Gastrocnemius medialis (tissue), 4 donors: Measurements from ENCODE around the gene ZNF217. TPM values are rescaled to one million over a fixed set of nuclear protein-coding genes. Genes with fewer than 3 reads are reported as not detected.
"Not testable (repeated sequence)": the region's sequence is repeated elsewhere in the genome, so short reads cannot be mapped to it uniquely, and the experiment has no call there.

ENCODE experiments used
- ATAC-seq, 2 donors: fragments of 150-250 bp; one replicate each; pipeline ENCODE4 v1.9.1; 2016
- DNase-seq, 2 donors: peaks; one replicate each; pipeline ENCODE4 v3.0.0-alpha.2; 2019
- H3K27ac ChIP-seq, 4 donors: fragments of 200-600 bp; sonication (generic); 1 replicate in 1 of 4; 2 replicates in 3 of 4; pipeline ENCODE4 v1.5.1; 2016 to 2018; ENCODE audit warnings: mild to moderate bottlenecking in 2 of 4, moderate library complexity in 1 of 4
- H3K27me3 ChIP-seq, 3 donors: fragments of 200-600 bp; sonication (generic) in 2 of 3; 1 replicate in 1 of 3; 2 replicates in 2 of 3; pipeline versions ENCODE4 v1.5.1 to v1.6.0; 2016 to 2019; ENCODE audit warnings: mild to moderate bottlenecking in 1 of 3, moderate library complexity in 1 of 3
- H3K36me3 ChIP-seq, 2 donors: fragments of 200-600 bp; sonication (generic) in 1 of 2; one replicate each; pipeline ENCODE4 v1.5.1; 2017 to 2018
- H3K4me1 ChIP-seq, 2 donors: fragments of 200-600 bp; sonication (generic) in 1 of 2; one replicate each; pipeline ENCODE4 v1.5.1; 2016 to 2017; ENCODE audit warnings: mild to moderate bottlenecking in 2 of 2
- H3K4me3 ChIP-seq, 4 donors: fragments of 200-600 bp; sonication (generic) in 3 of 4; 1 replicate in 1 of 4; 2 replicates in 3 of 4; pipeline ENCODE4 v1.5.1; 2016 to 2019; ENCODE audit warnings: mild to moderate bottlenecking in 2 of 4
- H3K9me3 ChIP-seq, 3 donors: fragments of 200-600 bp; sonication (generic) in 2 of 3; 1 replicate in 1 of 3; 2 replicates in 2 of 3; pipeline ENCODE4 v1.5.1; 2016 to 2019
- POLR2A ChIP-seq, 2 donors: fragments of 450-650 bp; IDR thresholded peaks; one replicate each; pipeline ENCODE4 v1.6.1; 2017; ENCODE audit warnings: antibody characterized with exemption in 2 of 2, mild to moderate bottlenecking in 2 of 2, moderate library complexity in 2 of 2
- in situ Hi-C, 4 donors: fragments of 200-750 bp; cut with MboI; loops; one replicate each; pipeline versions ENCODE4 v1.15.0 to v1.8.0; 2017; ENCODE audit warnings: low sequenced_read_pairs in 4 of 4
- intact Hi-C: fragments of 100-400 bp; cut with DNase I; formaldehyde crosslinking; loops from one replicate; pipeline ENCODE4 v1.15.1; 2023; ENCODE audit warnings: low total_unique reads
- total RNA-seq, 4 donors: library from RNA; depleted of rRNA; stranded (reverse); fragments of >200 nt; gene quantifications; one replicate each; pipeline versions ENCODE4 v1.1.0 to v1.2.3, GENCODE V29; 2016
- TF ChIP-seq, protein P1 (sequence below), 5 experiments: fragments of 450-650 bp in 3 of 5; fragments of 200-600 bp in 2 of 5; sonication (generic) in 2 of 5; IDR thresholded peaks in 4 of 5; conservative IDR thresholded peaks in 1 of 5; 1 replicate in 4 of 5; 2 replicates in 1 of 5; pipeline ENCODE4 v1.5.1; 2016 to 2019; ENCODE audit warnings: antibody characterized with exemption in 5 of 5, mild to moderate bottlenecking in 3 of 5, moderate library complexity in 3 of 5

Gene ZNF217
- total RNA-seq, 4 donors from 2014 or later, result 4.1 to 5.9 (median 4.7) TPM

GRCh38 chr20:53568351-53568750 lies 25.3 kb downstream of the ZNF217 start:
- H3K4me1 ChIP-seq, result no peaks in the 10 kb centered on the region
- DNase-seq (no peak), ATAC-seq (no peak)
- TF ChIP-seq, protein P1, sequence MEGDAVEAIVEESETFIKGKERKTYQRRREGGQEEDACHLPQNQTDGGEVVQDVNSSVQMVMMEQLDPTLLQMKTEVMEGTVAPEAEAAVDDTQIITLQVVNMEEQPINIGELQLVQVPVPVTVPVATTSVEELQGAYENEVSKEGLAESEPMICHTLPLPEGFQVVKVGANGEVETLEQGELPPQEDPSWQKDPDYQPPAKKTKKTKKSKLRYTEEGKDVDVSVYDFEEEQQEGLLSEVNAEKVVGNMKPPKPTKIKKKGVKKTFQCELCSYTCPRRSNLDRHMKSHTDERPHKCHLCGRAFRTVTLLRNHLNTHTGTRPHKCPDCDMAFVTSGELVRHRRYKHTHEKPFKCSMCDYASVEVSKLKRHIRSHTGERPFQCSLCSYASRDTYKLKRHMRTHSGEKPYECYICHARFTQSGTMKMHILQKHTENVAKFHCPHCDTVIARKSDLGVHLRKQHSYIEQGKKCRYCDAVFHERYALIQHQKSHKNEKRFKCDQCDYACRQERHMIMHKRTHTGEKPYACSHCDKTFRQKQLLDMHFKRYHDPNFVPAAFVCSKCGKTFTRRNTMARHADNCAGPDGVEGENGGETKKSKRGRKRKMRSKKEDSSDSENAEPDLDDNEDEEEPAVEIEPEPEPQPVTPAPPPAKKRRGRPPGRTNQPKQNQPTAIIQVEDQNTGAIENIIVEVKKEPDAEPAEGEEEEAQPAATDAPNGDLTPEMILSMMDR (IDR thresholded peaks at IDR 0.05 in 4 of 5, conservative IDR thresholded peaks at IDR 0.05 in 1 of 5), result no peak
- TF ChIP-seq POLR2A (IDR thresholded peaks at IDR 0.05), result no peak
- H3K27me3 ChIP-seq, result no peaks in the 10 kb centered on the region
- in situ Hi-C loops (loop anchor here in 2 of 4 donors (10.0 to 25.0 kb wide), 2 partner anchors 306 to 494 kb away; partner anchors contain the start of gene BCAS1 (in 1 of the 2)), intact Hi-C loops (no loop called here)
- H3K27ac ChIP-seq, result no peak overlapping the region
- no peaks in the 10 kb centered on the region for H3K9me3 ChIP-seq
- H3K36me3 ChIP-seq, result peaks cover 0 to 16% of the 10 kb centered on the region in 2 donors
- no peak overlapping the region for H3K4me3 ChIP-seq

DNA sequence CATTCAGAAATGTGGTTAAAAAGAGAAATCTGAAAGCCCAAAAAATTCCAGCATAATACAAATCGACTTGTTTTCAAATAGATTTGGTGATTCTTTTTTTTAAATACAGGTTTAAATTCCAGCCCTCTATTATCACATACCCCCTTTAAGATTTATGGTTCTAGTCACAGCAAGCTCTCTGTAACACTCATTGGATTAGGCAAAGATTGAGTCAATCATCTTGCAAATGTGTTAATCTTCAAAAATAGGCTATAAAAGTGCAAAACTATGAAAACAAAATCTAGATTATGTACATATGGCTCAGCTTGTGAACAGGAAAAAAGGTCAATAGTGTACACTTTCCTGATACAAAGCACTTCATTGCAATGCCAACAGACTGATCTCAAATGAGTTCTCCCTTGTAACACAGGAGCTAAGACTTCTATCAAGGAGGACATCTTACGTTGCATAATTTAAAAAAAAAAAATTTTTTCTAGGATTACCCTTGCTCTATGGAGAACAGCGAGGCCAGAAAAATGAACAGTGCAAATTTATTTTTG lies 26.2 kb downstream of the ZNF217 start:
- Histone ChIP-seq H3K27ac (no peak overlapping the region), H3K27me3 (no peaks in the 10 kb centered on the region), H3K4me1 (no peaks in the 10 kb centered on the region), H3K36me3 (peaks cover 0 to 16% of the 10 kb centered on the region in 2 donors), H3K4me3 (no peak overlapping the region), H3K9me3 (no peaks in the 10 kb centered on the region)
- DNase-seq (no peak), ATAC-seq (no peak)
- TF ChIP-seq POLR2A (IDR thresholded peaks at IDR 0.05), result no peak
- TF ChIP-seq, protein P1 (IDR thresholded peaks at IDR 0.05 in 4 of 5, conservative IDR thresholded peaks at IDR 0.05 in 1 of 5), result no peak
- intact Hi-C loops, result no loop called here
- in situ Hi-C loops, result loop anchor here in 2 of 4 donors (10.0 to 25.0 kb wide), 2 partner anchors 307 to 495 kb away; partner anchors contain the start of gene BCAS1 (in 1 of the 2)

- intact Hi-C loops, H3K4me3 ChIP-seq, H3K9me3 ChIP-seq, DNase-seq, ATAC-seq, H3K27me3 ChIP-seq, H3K27ac ChIP-seq, H3K4me1 ChIP-seq: not testable (repeated sequence)
- in situ Hi-C loops, result loop anchor here in 2 of 4 donors (10.0 to 25.0 kb wide), 2 partner anchors 308 to 496 kb away; partner anchors contain the start of gene BCAS1 (in 1 of the 2)
- H3K36me3 ChIP-seq, result peaks cover 0 to 16% of the 10 kb centered on the region in 2 donors
Observed at GRCh38 chr20:53566623-53567022, 27.0 kb downstream of the ZNF217 start.

- no peak overlapping the region for H3K4me3 ChIP-seq
- no peaks in the 10 kb centered on the region for H3K27me3 ChIP-seq
- H3K9me3 ChIP-seq, result no peaks in the 10 kb centered on the region
- ATAC-seq (no peak), DNase-seq (no peak)
- no peak for TF ChIP-seq POLR2A (IDR thresholded peaks at IDR 0.05)
- TF ChIP-seq, protein P1 (IDR thresholded peaks at IDR 0.05 in 4 of 5, conservative IDR thresholded peaks at IDR 0.05 in 1 of 5), result no peak
- no peaks in the 10 kb centered on the region for H3K4me1 ChIP-seq
- intact Hi-C loops (no loop called here), in situ Hi-C loops (loop anchor here in 2 of 4 donors (10.0 to 25.0 kb wide), 2 partner anchors 310 to 497 kb away; partner anchors contain the start of gene BCAS1 (in 1 of the 2))
- peaks cover 0 to 8% of the 10 kb centered on the region in 2 donors for H3K36me3 ChIP-seq
- no peak overlapping the region for H3K27ac ChIP-seq
Observed at GRCh38 chr20:53565254-53565653, 28.4 kb downstream of the ZNF217 start.

DNA sequence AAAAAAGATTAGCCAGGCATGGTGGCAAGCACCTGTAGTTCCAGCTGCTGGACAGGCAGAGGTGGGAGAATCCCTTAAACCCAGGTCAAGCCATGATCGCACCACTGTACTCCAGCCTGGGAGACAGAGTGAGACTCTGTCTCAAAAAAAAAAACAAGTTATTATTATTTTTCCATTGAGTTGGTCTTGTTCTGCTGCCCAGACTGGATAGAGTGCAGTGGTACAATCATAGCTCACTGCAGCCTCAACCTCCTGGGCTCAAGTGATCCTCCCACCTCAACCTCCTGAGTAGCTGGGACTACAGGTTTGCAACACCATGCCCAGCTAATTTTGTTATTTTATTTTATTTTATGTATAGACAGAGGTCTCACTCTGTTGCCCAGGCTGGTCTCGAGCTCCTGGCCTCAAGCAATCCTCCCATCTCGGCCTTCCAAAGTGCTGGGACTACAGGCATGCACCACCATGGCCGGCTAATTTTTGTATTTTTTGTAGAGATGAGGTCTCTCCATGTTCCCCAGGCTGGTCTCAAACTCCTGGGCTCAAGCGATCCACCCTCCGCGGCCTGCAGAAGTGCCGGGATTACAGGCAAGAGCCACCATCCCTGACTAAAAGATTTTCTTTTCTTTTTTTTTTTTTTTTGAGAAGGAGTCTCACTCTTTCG lies 31.4 kb downstream of the ZNF217 start:
- H3K27me3 ChIP-seq, ATAC-seq, H3K4me1 ChIP-seq, DNase-seq, H3K36me3 ChIP-seq, H3K27ac ChIP-seq, H3K9me3 ChIP-seq, intact Hi-C loops, H3K4me3 ChIP-seq: not testable (repeated sequence)
- in situ Hi-C loops, result loop anchor here in 2 of 4 donors (10.0 to 25.0 kb wide), 2 partner anchors 313 to 500 kb away; partner anchors contain the start of gene BCAS1 (in 1 of the 2)
